PC-3 (cell line): ENCODE data around the gene PIGQ. TPM values are rescaled to one million over a fixed set of nuclear protein-coding genes. Genes with fewer than 3 reads are reported as not detected.
A peak's percentile ranks its signal among the peaks of the same experiment; 100 is the strongest.

Experiments
- ATAC-seq: fragments of 200-7000 bp; cut with Tn5 transposase; 2 replicates; pipeline ENCODE4 v1.9.1; 2020; ENCODE audit warnings: mild to moderate bottlenecking, moderate library complexity
- BruUV-seq: library from RNA; stranded (reverse); fragments of 400-500 nt; replicated peaks from 2 replicates; lab custom pipeline; 2021; lab: Mats Ljungman, UMichigan
- CTCF ChIA-PET: fragments of 300-600 bp; sonication (Branson Sonifier 250); formaldehyde crosslinking; loops from one replicate; lab custom pipeline; 2022; ENCODE audit warnings: antibody characterized with exemption; lab: Charles Lee
- POLR2A ChIA-PET: fragments of 300-600 bp; sonication (Branson Sonifier 250); formaldehyde crosslinking; loops from one replicate; lab custom pipeline; 2022; ENCODE audit warnings: antibody characterized with exemption; ENCODE audit not compliant: unreplicated experiment; lab: Charles Lee
- DNase-seq: peaks from one replicate; pipeline ENCODE4 v3.0.0-alpha.2; 2015
- H2AFZ ChIP-seq: fragments of 300-600 bp; sonication (generic); 2 replicates; pipeline ENCODE4 v1.6.0; 2016; ENCODE audit warnings: antibody characterized with exemption, low read length
- H3F3A ChIP-seq: fragments of 300-600 bp; sonication (generic); one replicate; pipeline ENCODE4 v1.6.0; 2017; ENCODE audit warnings: antibody characterized with exemption, low read length, control low read depth, mild to moderate bottlenecking; ENCODE audit not compliant: unreplicated experiment
- H3K27ac ChIP-seq: fragments of 300-600 bp; sonication (generic); 2 replicates; pipeline ENCODE4 v1.5.1; 2016; ENCODE audit warnings: mild to moderate bottlenecking, low read length
- H3K27me3 ChIP-seq: fragments of 300-600 bp; sonication (generic); 2 replicates; pipeline ENCODE4 v1.6.1; 2016; ENCODE audit warnings: low read length, mixed read lengths
- H3K36me3 ChIP-seq: fragments of 300-600 bp; sonication (generic); 2 replicates; pipeline ENCODE4 v1.6.1; 2016; ENCODE audit warnings: low read depth, mixed run types, low read length, mixed read lengths
- H3K4me1 ChIP-seq: fragments of 300-600 bp; sonication (generic); 2 replicates; pipeline ENCODE4 v1.5.1; 2016; ENCODE audit warnings: low read length; ENCODE audit not compliant: insufficient read depth
- H3K4me2 ChIP-seq: fragments of 300-600 bp; sonication (generic); 2 replicates; pipeline ENCODE4 v1.6.0; 2016; ENCODE audit warnings: low read length
- H3K4me3 ChIP-seq: fragments of 300-600 bp; sonication (generic); 2 replicates; pipeline ENCODE4 v1.5.1; 2016; ENCODE audit warnings: mild to moderate bottlenecking, low read length, mixed read lengths
- H3K79me2 ChIP-seq: fragments of 300-600 bp; sonication (generic); 2 replicates; pipeline ENCODE4 v1.6.1; 2017; ENCODE audit warnings: low read length, mixed read lengths
- H3K9ac ChIP-seq: fragments of 300-600 bp; sonication (generic); 2 replicates; pipeline ENCODE4 v1.6.0; 2016; ENCODE audit warnings: mild to moderate bottlenecking, low read length
- H3K9me2 ChIP-seq: fragments of 300-600 bp; sonication (generic); replicated peaks from 2 replicates; pipeline ENCODE4 v1.6.1; 2016; ENCODE audit warnings: mixed run types, low read length, mixed read lengths
- H3K9me3 ChIP-seq: fragments of 300-600 bp; sonication (generic); 2 replicates; pipeline ENCODE4 v1.6.1; 2016; ENCODE audit warnings: low read length, mixed read lengths
- H4K20me1 ChIP-seq: fragments of 300-600 bp; sonication (generic); 2 replicates; pipeline ENCODE4 v1.6.1; 2016; ENCODE audit warnings: low read length, mixed read lengths
- EZH2 ChIP-seq: fragments of 300-600 bp; sonication (generic); IDR thresholded peaks from one replicate; pipeline ENCODE4 v1.6.1; 2017; ENCODE audit warnings: antibody characterized with exemption, mild to moderate bottlenecking, low read length; ENCODE audit not compliant: unreplicated experiment
- EZH2phosphoT487 ChIP-seq: fragments of 300-600 bp; sonication (generic); IDR thresholded peaks from 2 replicates; pipeline ENCODE4 v1.6.1; 2018; ENCODE audit warnings: mild to moderate bottlenecking, antibody characterized with exemption, low read length, borderline replicate concordance
- intact Hi-C: fragments of 100-400 bp; cut with micrococcal nuclease; formaldehyde crosslinking; loops from 2 replicates; pipeline ENCODE4 v1.9.0; 2023
- microRNA-seq: library from miRNA; unstranded; fragments of <30 nt; microRNA quantifications from one replicate; pipeline ENCODE4 v1.1.0, GENCODE V29; 2020; ENCODE audit not compliant: unreplicated experiment
- total RNA-seq: library from RNA; depleted of rRNA; stranded (reverse); fragments of >200 nt; gene quantifications from 2 replicates; pipeline ENCODE4 v1.2.3, GENCODE V29; 2014; rRNA removed

PIGQ gene
- total RNA-seq, 1 experiment from 2014 or later = 36.0 TPM

DNA sequence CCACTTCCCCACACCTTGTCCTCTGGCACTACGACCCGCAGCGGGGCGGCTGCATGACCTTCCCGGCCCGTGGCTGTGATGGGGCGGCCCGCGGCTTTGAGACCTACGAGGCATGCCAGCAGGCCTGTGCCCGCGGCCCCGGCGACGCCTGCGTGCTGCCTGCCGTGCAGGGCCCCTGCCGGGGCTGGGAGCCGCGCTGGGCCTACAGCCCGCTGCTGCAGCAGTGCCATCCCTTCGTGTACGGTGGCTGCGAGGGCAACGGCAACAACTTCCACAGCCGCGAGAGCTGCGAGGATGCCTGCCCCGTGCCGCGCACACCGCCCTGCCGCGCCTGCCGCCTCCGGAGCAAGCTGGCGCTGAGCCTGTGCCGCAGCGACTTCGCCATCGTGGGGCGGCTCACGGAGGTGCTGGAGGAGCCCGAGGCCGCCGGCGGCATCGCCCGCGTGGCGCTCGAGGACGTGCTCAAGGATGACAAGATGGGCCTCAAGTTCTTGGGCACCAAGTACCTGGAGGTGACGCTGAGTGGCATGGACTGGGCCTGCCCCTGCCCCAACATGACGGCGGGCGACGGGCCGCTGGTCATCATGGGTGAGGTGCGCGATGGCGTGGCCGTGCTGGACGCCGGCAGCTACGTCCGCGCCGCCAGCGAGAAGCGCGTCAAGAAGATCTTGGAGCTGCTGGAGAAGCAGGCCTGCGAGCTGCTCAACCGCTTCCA lies 63.7 kb downstream of the PIGQ start:
- Histone ChIP-seq H3K4me3 (no peak overlapping the region), H3K9me2 (no peaks in the 10 kb centered on the region), H3K27me3 (no peaks in the 10 kb centered on the region), H3K4me2 (no peak overlapping the region), H3K9me3 (no peaks in the 10 kb centered on the region), H3K36me3 (no peaks in the 10 kb centered on the region), H3K4me1 (peaks cover 3% of the 10 kb centered on the region; the same call in 1 of the 2 replicates), H2AFZ (no peak overlapping the region), H3K9ac (no peak overlapping the region), H3F3A (no peaks in the 10 kb centered on the region), H4K20me1 (no peaks in the 10 kb centered on the region), H3K27ac (no peak overlapping the region), H3K79me2 (peaks cover 12% of the 10 kb centered on the region)
- ChIA-PET CTCF (no interaction called here), POLR2A (no interaction called here)
- intact Hi-C loops = no loop called here
- ATAC-seq (no peak), DNase-seq (no peak)
- TF ChIP-seq EZH2 (no peak), EZH2phosphoT487 (no peak)
- BruUV-seq = no TSS peak

Small RNAs within 50 kb of the gene (microRNA-seq; reads per million reads assigned to microRNA genes)
- gene MIR3176 (1.0 reads per million), gene MIR5587 (4.5 reads per million, percentile 19 among the genes with 10 or more reads in this experiment)

Other genes starting within 250 kb of the PIGQ start
- 26.9 and 50.8 TPM in 2 replicates for gene AXIN1, start 217.2 kb upstream of the PIGQ start, total RNA-seq
- 154 and 206 TPM in 2 replicates for gene MRPL28, start 199.4 kb upstream of the PIGQ start, total RNA-seq
- gene PGAP6, start 188.0 kb upstream of the PIGQ start, total RNA-seq = 40.8 and 56.5 TPM in 2 replicates
- 182 and 207 TPM in 2 replicates for gene NME4, start 172.8 kb upstream of the PIGQ start, total RNA-seq
- gene DECR2, start 168.1 kb upstream of the PIGQ start, total RNA-seq = 19.8 and 22.3 TPM in 2 replicates
- 12.7 and 17.9 TPM in 2 replicates for gene RAB11FIP3, start 144.3 kb upstream of the PIGQ start, total RNA-seq
- 60.4 and 78.1 TPM in 2 replicates for gene CAPN15, start 42.3 kb upstream of the PIGQ start, total RNA-seq
- gene PRR35, start 9.6 kb upstream of the PIGQ start, total RNA-seq = not detected in 2 replicates
- 0.44 TPM in 1 of 2 replicates, not detected in the other for gene NHLRC4, start 3.0 kb upstream of the PIGQ start, total RNA-seq
- 19.5 and 27.0 TPM in 2 replicates for gene RAB40C, start 20.1 kb downstream of the PIGQ start, total RNA-seq
- gene WFIKKN1, start 61.0 kb downstream of the PIGQ start, total RNA-seq = 0.11 and 0.40 TPM in 2 replicates
- gene METTL26, start 66.3 kb downstream of the PIGQ start, total RNA-seq = 179 and 207 TPM in 2 replicates
- 83.5 and 84.6 TPM in 2 replicates for gene MCRIP2, start 71.9 kb downstream of the PIGQ start, total RNA-seq
- 44.4 and 72.4 TPM in 2 replicates for gene WDR90, start 79.4 kb downstream of the PIGQ start, total RNA-seq
- 93.0 and 100 TPM in 2 replicates for gene RHOT2, start 98.2 kb downstream of the PIGQ start, total RNA-seq
- gene RHBDL1, start 105.7 kb downstream of the PIGQ start, total RNA-seq = 1.7 and 3.7 TPM in 2 replicates
- 152 and 226 TPM in 2 replicates for gene STUB1, start 110.4 kb downstream of the PIGQ start, total RNA-seq
- gene JMJD8, start 114.4 kb downstream of the PIGQ start, total RNA-seq = 81.3 and 90.5 TPM in 2 replicates
- 9.5 and 12.7 TPM in 2 replicates for gene WDR24, start 120.4 kb downstream of the PIGQ start, total RNA-seq
- gene FBXL16, start 135.8 kb downstream of the PIGQ start, total RNA-seq = 4.3 and 7.5 TPM in 2 replicates
- gene METRN, start 145.2 kb downstream of the PIGQ start, total RNA-seq = 314 and 320 TPM in 2 replicates
- gene ANTKMT, start 151.2 kb downstream of the PIGQ start, total RNA-seq = 77.3 and 79.0 TPM in 2 replicates
- gene CCDC78, start 156.5 kb downstream of the PIGQ start, total RNA-seq = 3.3 and 5.8 TPM in 2 replicates
- gene HAGHL, start 157.1 kb downstream of the PIGQ start, total RNA-seq = 16.4 and 19.4 TPM in 2 replicates
- gene CIAO3, start 171.0 kb downstream of the PIGQ start, total RNA-seq = 46.1 and 62.5 TPM in 2 replicates
- gene MSLN, start 190.8 kb downstream of the PIGQ start, total RNA-seq = 0.73 and 4.7 TPM in 2 replicates
- gene RPUSD1, start 218.4 kb downstream of the PIGQ start, total RNA-seq = 72.6 and 93.7 TPM in 2 replicates
- gene CHTF18, start 218.7 kb downstream of the PIGQ start, total RNA-seq = 79.0 and 107 TPM in 2 replicates
- not detected in 2 replicates for gene GNG13, start 230.8 kb downstream of the PIGQ start, total RNA-seq